Fibroblast of the conjunctiva (primary cell): ENCODE results near the gene DNAH17.
"Not testable (repeated sequence)": the region's sequence is repeated elsewhere in the genome, so short reads cannot be mapped to it uniquely, and the experiment has no call there.

Experiments
- DNase-seq: peaks from one replicate; pipeline ENCODE4 v3.0.0-alpha.2; 2010; ENCODE audit warnings: low read depth

Gene DNAH17

GRCh38 chr17:78523934-78524655 lies 53.1 kb downstream of the DNAH17 start:
- DNase-seq, result no peak

GRCh38 chr17:78522031-78522809 lies 55.0 kb downstream of the DNAH17 start:
- DNase-seq, result no peak

DNA sequence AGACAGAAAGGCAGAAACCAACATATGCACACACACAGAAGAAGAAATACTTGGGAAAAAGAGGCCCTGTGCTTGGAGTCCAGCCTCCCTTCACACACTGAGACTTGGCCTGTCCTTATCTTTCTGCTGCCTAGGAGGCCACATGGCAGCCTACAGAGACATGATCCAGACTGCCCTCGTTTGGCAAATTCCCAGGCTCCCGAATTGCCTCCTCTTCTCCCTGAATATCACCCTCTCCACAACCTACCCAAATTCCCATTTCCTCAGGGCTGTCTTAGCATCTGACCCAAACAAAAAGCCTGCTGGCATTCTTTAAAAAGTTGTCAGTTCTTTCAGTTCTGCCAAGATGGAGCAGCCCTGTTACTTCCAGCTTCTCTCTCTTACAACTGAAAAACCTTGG lies 59.8 kb downstream of the DNAH17 start:
- no peak for DNase-seq

GRCh38 chr17:78515480-78515879 lies 61.7 kb downstream of the DNAH17 start:
- DNase-seq, result no peak

GRCh38 chr17:78514521-78514920 lies 62.7 kb downstream of the DNAH17 start:
- DNase-seq, result no peak

DNA sequence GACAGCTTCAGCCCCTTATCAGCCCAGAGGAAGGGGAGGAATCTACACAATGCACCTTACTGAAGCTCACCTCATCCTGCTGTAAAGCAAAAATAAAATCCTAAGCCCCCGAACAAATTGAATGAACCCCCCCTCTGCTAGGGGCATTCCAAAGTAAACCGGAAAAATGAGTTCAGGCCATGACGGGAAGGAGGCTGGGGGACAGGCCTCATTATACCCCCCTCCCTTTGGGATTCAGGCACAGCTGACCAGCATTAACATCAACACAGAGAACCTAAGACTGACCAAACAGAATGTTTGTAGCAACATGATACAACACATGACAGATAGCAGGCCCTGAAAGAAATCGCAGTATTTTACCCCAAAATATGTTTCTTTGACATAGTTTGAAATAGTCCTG lies 64.2 kb downstream of the DNAH17 start:
- no peak for DNase-seq

DNA sequence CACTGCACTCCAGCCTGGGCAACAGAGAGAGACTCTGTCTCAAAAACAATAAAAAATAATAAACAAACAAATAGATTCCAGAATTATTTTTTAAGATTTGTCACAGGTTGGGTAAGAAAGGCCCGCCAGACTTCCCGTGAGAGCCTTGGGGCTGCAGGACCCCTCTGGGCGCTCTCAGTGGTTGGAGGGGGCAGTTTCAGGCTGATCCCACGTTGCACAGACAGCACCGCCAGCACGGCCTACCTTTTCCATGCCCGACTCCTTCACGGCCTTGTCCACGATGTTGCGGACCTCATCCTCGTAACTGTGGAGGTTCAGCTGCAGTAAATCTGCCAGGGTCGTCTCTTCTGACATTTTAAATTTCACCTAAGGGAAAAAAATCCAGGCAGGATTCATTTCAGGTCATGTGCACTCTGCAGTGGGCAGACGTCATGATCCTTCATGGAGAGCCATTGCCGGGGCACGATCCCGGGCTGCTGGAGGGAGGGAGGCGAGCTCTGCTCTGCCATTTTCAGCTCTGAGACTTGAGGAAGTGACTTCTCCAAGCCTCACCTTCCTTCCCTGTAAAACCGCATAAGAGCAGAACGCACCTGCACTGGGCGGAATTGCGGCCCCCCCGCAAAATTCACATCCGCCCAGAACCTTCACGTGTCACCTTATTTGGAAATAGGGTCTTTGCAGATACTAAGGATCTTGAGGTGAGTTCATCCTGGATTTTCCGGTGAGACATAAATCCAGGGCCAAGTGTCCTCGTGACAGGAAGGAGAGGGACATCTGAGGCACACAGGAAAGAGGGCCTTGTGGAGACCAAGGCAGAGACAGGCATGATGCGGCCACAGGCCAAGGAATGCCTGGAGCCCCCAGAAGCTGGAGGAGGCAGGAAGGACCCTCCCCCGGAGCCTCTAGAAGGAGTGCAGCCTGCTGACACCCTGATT lies 66.8 kb downstream of the DNAH17 start:
- DNase-seq, result no peak

GRCh38 chr17:78507526-78507925 lies 69.7 kb downstream of the DNAH17 start:
- DNase-seq, result no peak

GRCh38 chr17:78506454-78507309 lies 70.5 kb downstream of the DNAH17 start:
- no peak for DNase-seq

DNA sequence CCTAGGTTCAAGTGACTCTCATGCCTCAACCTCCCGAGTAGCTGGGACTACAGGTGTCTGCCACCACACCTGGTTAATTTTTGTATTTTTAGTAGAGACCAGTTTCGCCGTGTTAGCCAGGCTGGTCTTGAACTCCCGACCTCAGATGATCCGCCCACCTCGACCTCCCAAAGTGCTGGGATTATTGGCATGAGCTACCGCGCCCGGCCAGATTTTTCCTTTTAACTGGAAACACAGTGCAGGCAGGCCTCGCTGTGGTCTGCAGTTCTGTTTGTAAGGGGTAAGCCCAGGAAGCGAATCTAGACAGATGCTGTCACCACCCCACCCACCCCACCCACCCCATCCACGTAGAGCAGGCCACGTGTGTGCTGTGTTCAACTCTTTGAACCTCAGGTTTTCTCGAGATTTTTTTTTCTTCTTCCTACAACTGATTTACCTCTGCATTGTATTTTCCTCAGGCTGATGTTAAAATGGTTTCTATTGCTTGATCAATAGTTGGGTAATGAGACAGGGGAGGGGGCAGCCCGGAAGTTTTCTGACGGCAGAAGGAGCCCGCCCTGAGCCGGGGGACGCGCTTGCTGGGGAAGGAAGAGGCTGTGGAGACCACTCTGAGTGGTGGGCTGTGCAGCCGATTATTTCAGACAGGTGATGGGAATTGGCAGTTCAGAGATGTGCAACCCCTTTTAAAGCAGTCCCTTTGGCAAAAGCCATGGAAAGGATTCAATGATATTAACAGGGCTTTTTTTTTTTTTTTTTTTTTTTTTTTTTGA lies 72.9 kb downstream of the DNAH17 start:
- no peak for DNase-seq

- DNase-seq, result not testable (repeated sequence)
Measured at GRCh38 chr17:78503388-78503787, 73.8 kb downstream of the DNAH17 start.

- DNase-seq, result no peak
Measured at GRCh38 chr17:78502611-78503148, 74.5 kb downstream of the DNAH17 start.

DNA sequence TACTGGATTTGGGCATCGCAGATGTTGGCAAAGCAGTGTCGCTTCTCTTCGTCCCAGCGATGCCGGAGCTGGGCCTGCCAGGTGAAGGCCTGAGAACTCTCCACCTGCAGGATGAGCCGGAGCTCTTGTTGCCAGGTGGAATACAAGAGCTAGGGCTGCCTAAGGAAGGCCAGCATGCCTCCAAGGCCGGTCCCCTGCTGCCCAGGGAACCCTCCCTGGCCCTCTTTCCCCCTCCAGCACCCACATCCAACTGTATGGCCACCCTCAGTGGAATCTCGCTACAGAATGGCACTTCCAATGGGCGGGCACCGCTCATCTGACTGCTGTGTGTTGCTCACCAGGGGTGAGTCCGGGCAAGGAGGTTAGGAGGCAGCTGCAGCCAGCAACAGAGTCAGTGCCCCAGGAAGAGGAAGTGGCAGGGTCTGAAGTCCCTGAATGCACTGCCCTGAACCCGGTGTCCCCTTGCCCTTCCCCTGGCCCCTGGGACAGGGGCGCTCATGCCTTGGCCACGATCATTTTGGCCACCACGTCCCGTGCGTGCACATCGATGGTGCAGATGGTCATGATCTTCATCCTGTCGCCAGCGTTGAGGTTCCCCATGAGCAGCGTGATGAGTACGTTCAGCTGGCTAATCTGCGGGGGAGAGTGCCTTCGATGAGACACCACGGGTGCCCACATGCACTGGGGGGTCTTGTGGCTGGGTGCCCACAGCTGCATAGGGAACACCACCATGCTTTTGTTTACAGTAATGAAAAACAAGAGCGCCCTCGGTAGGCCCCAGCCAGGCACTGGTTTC lies 75.8 kb downstream of the DNAH17 start:
- no peak for DNase-seq

GRCh38 chr17:78500806-78501205 lies 76.4 kb downstream of the DNAH17 start:
- DNase-seq, result no peak

GRCh38 chr17:78499715-78500540 lies 77.3 kb downstream of the DNAH17 start:
- no peak for DNase-seq

- DNase-seq, result no peak
Measured at GRCh38 chr17:78498848-78499247, 78.3 kb downstream of the DNAH17 start.

GRCh38 chr17:78497115-78497540 lies 80.1 kb downstream of the DNAH17 start:
- DNase-seq, result peak; percentile 52

GRCh38 chr17:78496311-78496710 lies 80.9 kb downstream of the DNAH17 start:
- no peak for DNase-seq

DNA sequence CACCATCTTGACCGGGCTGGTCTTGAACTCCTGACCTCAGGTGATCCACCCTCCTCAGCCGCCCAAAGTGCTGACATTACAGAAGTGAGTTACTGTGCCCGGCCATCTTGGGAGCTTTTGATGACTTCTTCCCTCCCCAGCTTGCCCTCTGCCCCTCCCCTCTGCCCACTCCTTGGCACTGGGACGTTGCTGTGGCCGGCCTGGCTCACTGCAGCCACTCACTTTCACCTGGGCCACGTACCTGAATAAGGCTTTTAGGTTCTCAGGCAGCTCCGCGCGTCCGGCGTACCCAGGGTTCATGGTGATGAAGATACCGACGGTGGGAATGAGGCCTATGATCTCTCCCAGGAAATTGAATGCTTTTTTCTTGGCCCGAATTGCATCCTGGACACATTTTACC lies 81.6 kb downstream of the DNAH17 start:
- DNase-seq, result no peak
